RWPE1 (cell line): ENCODE results near the gene SMARCAL1.
"Not testable (repeated sequence)": the region's sequence is repeated elsewhere in the genome, so short reads cannot be mapped to it uniquely, and the experiment has no call there.

ENCODE experiments used
- CTCF ChIA-PET: fragments of 350-600 bp; sonication (Branson Sonifier 250); formaldehyde crosslinking; extraction: SDS; loops from one replicate; lab custom pipeline; 2021; lab: Yijun Ruan, JAX
- POLR2A ChIA-PET: fragments of 400-600 bp; formaldehyde crosslinking; extraction: SDS; loops from one replicate; lab custom pipeline; 2020; ENCODE audit warnings: antibody characterized with exemption; ENCODE audit not compliant: low non-redundant PET; lab: Yijun Ruan, JAX
- DNase-seq: peaks from one replicate; pipeline ENCODE4 v3.0.0; 2012; ENCODE audit warnings: low spot score
- H3K27ac ChIP-seq: fragments of 450-650 bp; 2 replicates; pipeline ENCODE4 v1.5.1; 2017
- TF ChIP-seq, protein P1 (sequence below): fragments of 450-650 bp; conservative IDR thresholded peaks from 2 replicates; pipeline ENCODE4 v1.5.1; 2017; ENCODE audit warnings: low read depth, mild to moderate bottlenecking

The SMARCAL1 gene

GRCh38 chr2:216379977-216380376, 32.3 kb upstream of the SMARCAL1 start:
- ChIA-PET POLR2A (no interaction called here), CTCF (no interaction called here)
- no peak overlapping the region for H3K27ac ChIP-seq
- TF ChIP-seq, protein P1, sequence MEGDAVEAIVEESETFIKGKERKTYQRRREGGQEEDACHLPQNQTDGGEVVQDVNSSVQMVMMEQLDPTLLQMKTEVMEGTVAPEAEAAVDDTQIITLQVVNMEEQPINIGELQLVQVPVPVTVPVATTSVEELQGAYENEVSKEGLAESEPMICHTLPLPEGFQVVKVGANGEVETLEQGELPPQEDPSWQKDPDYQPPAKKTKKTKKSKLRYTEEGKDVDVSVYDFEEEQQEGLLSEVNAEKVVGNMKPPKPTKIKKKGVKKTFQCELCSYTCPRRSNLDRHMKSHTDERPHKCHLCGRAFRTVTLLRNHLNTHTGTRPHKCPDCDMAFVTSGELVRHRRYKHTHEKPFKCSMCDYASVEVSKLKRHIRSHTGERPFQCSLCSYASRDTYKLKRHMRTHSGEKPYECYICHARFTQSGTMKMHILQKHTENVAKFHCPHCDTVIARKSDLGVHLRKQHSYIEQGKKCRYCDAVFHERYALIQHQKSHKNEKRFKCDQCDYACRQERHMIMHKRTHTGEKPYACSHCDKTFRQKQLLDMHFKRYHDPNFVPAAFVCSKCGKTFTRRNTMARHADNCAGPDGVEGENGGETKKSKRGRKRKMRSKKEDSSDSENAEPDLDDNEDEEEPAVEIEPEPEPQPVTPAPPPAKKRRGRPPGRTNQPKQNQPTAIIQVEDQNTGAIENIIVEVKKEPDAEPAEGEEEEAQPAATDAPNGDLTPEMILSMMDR: no peak
- no peak for DNase-seq

GRCh38 chr2:216384409-216384808, 27.9 kb upstream of the SMARCAL1 start:
- H3K27ac ChIP-seq, DNase-seq, POLR2A ChIA-PET, CTCF ChIA-PET: not testable (repeated sequence)

- ChIA-PET POLR2A (no interaction called here), CTCF (interaction anchor here (0.6 kb wide), 1 partner anchor 18 kb away, joined by 4 read pairs; no protein-coding TSS in a partner anchor)
- TF ChIP-seq, protein P1: no peak
- H3K27ac ChIP-seq: no peak overlapping the region
- DNase-seq: no peak
These were observed 26.8 kb upstream of the SMARCAL1 start for GRCh38 chr2:216385478-216385877.

DNA sequence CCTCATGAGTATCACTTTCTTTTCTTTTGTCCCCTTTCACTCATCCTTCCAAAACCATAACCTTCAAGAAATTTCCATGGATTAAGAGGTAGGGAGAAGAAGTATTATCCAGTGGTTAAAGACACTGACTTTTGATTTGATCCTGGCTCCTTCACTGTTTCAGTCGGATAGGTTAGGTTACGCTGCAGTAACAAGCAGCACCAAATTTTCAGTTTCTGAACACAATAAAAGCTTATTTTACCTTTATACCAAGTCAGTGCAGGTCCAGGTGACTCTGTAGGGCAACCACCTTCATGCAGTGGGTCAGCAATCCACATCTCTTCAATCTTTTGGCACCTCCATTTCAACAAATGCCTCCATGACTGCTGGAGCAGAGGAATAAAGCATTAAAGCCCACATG, 25.0 kb upstream of the SMARCAL1 start:
- ChIA-PET CTCF (no interaction called here), POLR2A (no interaction called here)
- TF ChIP-seq, protein P1: no peak
- DNase-seq: no peak
- H3K27ac ChIP-seq: no peak overlapping the region

GRCh38 chr2:216388046-216388884, 24.0 kb upstream of the SMARCAL1 start:
- POLR2A ChIA-PET: no interaction called here
- TF ChIP-seq, protein P1: no peak
- DNase-seq: no peak
- CTCF ChIA-PET: interaction anchor here (0.6 kb wide), 1 partner anchor 115 kb away, joined by 3 read pairs; no protein-coding TSS in a partner anchor
- H3K27ac ChIP-seq: no peak overlapping the region

- DNase-seq: no peak
- POLR2A ChIA-PET: no interaction called here
- CTCF ChIA-PET: no interaction called here
These were observed 22.7 kb upstream of the SMARCAL1 start for GRCh38 chr2:216389570-216389969.

More at GRCh38 chr2:216389570-216389969, 22.7 kb upstream of the SMARCAL1 start:
- TF ChIP-seq, protein P1: no peak
- no peak overlapping the region for H3K27ac ChIP-seq
